ENCODE measurements around the gene TMEM128.

TMEM128 gene

GRCh38 chr4:4274226-4274625 is 26.2 kb upstream of the TMEM128 start:
- TF ChIP-seq CTCF (IDR thresholded peaks at IDR 0.05), result no peak
- H3K27ac ChIP-seq, result no peak overlapping the region
- H3K36me3 ChIP-seq, result peaks cover 33% of the 10 kb centered on the region

GRCh38 chr4:4271912-4272311 is 23.9 kb upstream of the TMEM128 start:
- Histone ChIP-seq H3K27ac (no peak overlapping the region), H3K4me3 (ENCODE audit: low read depth in 1 of 2, low read length in 1 of 2) (no peak overlapping the region), H3K9me3 (no peaks in the 10 kb centered on the region), H3K36me3 (peaks cover 21% of the 10 kb centered on the region), H3K27me3 (no peaks in the 10 kb centered on the region), H3K4me1 (ENCODE audit: control insufficient read depth in 1 of 2, insufficient read depth in 1 of 2, low read depth in 1 of 2, low read length in 1 of 2) (no peaks in the 10 kb centered on the region)
- TF ChIP-seq CTCF (IDR thresholded peaks at IDR 0.05), result no peak

More at GRCh38 chr4:4274226-4274625, 26.2 kb upstream of the TMEM128 start:
- no peaks in the 10 kb centered on the region for H3K27me3 ChIP-seq
- H3K4me1 ChIP-seq (ENCODE audit: control insufficient read depth in 1 of 2, insufficient read depth in 1 of 2, low read depth in 1 of 2, low read length in 1 of 2), result no peaks in the 10 kb centered on the region
- H3K9me3 ChIP-seq, result no peaks in the 10 kb centered on the region
- no peak overlapping the region for H3K4me3 ChIP-seq (ENCODE audit: low read depth in 1 of 2, low read length in 1 of 2)

- Histone ChIP-seq H3K36me3 (peaks cover 14% of the 10 kb centered on the region), H3K27ac (no peak overlapping the region)
- no peak for TF ChIP-seq CTCF (IDR thresholded peaks at IDR 0.05)
Observed at GRCh38 chr4:4270529-4270928, 22.5 kb upstream of the TMEM128 start.

GRCh38 chr4:4269856-4270255 is 21.8 kb upstream of the TMEM128 start:
- no peaks in the 10 kb centered on the region for H3K4me1 ChIP-seq (ENCODE audit: control insufficient read depth in 1 of 2, insufficient read depth in 1 of 2, low read depth in 1 of 2, low read length in 1 of 2)
- no peaks in the 10 kb centered on the region for H3K27me3 ChIP-seq

More at GRCh38 chr4:4270529-4270928, 22.5 kb upstream of the TMEM128 start:
- no peaks in the 10 kb centered on the region for H3K4me1 ChIP-seq (ENCODE audit: control insufficient read depth in 1 of 2, insufficient read depth in 1 of 2, low read depth in 1 of 2, low read length in 1 of 2)
- H3K9me3 ChIP-seq, result no peaks in the 10 kb centered on the region
- H3K4me3 ChIP-seq (ENCODE audit: low read depth in 1 of 2, low read length in 1 of 2), result no peak overlapping the region
- H3K27me3 ChIP-seq, result no peaks in the 10 kb centered on the region

GRCh38 chr4:4269331-4269731 is 21.3 kb upstream of the TMEM128 start:
- Histone ChIP-seq H3K27ac (no peak overlapping the region), H3K4me1 (ENCODE audit: control insufficient read depth in 1 of 2, insufficient read depth in 1 of 2, low read depth in 1 of 2, low read length in 1 of 2) (no peaks in the 10 kb centered on the region), H3K4me3 (ENCODE audit: low read depth in 1 of 2, low read length in 1 of 2) (no peak overlapping the region)

More at GRCh38 chr4:4269856-4270255, 21.8 kb upstream of the TMEM128 start:
- TF ChIP-seq CTCF (IDR thresholded peaks at IDR 0.05), result no peak
- Histone ChIP-seq H3K36me3 (peaks cover 12% of the 10 kb centered on the region), H3K9me3 (no peaks in the 10 kb centered on the region), H3K27ac (no peak overlapping the region), H3K4me3 (ENCODE audit: low read depth in 1 of 2, low read length in 1 of 2) (no peak overlapping the region)

More at GRCh38 chr4:4269331-4269731, 21.3 kb upstream of the TMEM128 start:
- Histone ChIP-seq H3K9me3 (no peaks in the 10 kb centered on the region), H3K27me3 (no peaks in the 10 kb centered on the region), H3K36me3 (peaks cover 12% of the 10 kb centered on the region)
- no peak for TF ChIP-seq CTCF (IDR thresholded peaks at IDR 0.05)

Measured in neutrophil (primary cell).